Mesendoderm (in vitro differentiated cells): Measurements from ENCODE around the gene STRA6.

ENCODE experiments used
- DNase-seq: peaks from one replicate; pipeline ENCODE4 v3.0.0; 2013
- H2AK5ac ChIP-seq: 2 replicates; pipeline ENCODE4 v1.6.1; 2013; ENCODE audit warnings: low read length, inconsistent platforms
- H2BK120ac ChIP-seq: 2 replicates; pipeline ENCODE4 v1.6.1; 2013; ENCODE audit warnings: low read depth, mild to moderate bottlenecking, low read length, moderate library complexity, mixed read lengths
- H2BK15ac ChIP-seq: replicated peaks from 2 replicates; pipeline ENCODE4 v1.6.1; 2013; ENCODE audit warnings: low read depth, mild to moderate bottlenecking, moderate library complexity
- H2BK5ac ChIP-seq: 2 replicates; pipeline ENCODE4 v1.6.1; 2013; ENCODE audit warnings: low read length, inconsistent platforms
- H3K18ac ChIP-seq: 2 replicates; pipeline ENCODE4 v1.6.1; 2013; ENCODE audit warnings: mild to moderate bottlenecking, low read length, mixed read lengths
- H3K23ac ChIP-seq: one replicate; pipeline ENCODE4 v1.6.1; 2013; ENCODE audit warnings: low read length
- H3K27ac ChIP-seq: 2 replicates; pipeline ENCODE4 v1.5.1; 2013; ENCODE audit warnings: low read depth, mild to moderate bottlenecking, inconsistent platforms, low read length, moderate library complexity
- H3K27me3 ChIP-seq: 2 replicates; pipeline ENCODE4 v1.6.1; 2013; ENCODE audit warnings: low read length, control low read depth, mild to moderate bottlenecking, inconsistent platforms; ENCODE audit not compliant: insufficient read depth, poor library complexity
- H3K36me3 ChIP-seq: 2 replicates; pipeline ENCODE4 v1.6.1; 2013; ENCODE audit warnings: low read length, inconsistent platforms; ENCODE audit not compliant: control insufficient read depth, insufficient read depth
- H3K4ac ChIP-seq: one replicate; pipeline ENCODE4 v1.6.1; 2013; ENCODE audit warnings: low read depth, mild to moderate bottlenecking, low read length, moderate library complexity
- H3K4me1 ChIP-seq: 2 replicates; pipeline ENCODE4 v1.6.1; 2013; ENCODE audit warnings: low read depth, low read length, inconsistent platforms; ENCODE audit not compliant: control insufficient read depth
- H3K4me2 ChIP-seq: 2 replicates; pipeline ENCODE4 v1.6.1; 2013; ENCODE audit warnings: low read length
- H3K4me3 ChIP-seq: 2 replicates; pipeline ENCODE4 v1.5.1; 2013; ENCODE audit warnings: mild to moderate bottlenecking, low read length
- H3K56ac ChIP-seq: one replicate; pipeline ENCODE4 v1.6.1; 2013; ENCODE audit warnings: low read length
- H3K79me1 ChIP-seq: 2 replicates; pipeline ENCODE4 v1.6.1; 2013; ENCODE audit warnings: low read length, inconsistent platforms
- H3K79me2 ChIP-seq: 2 replicates; pipeline ENCODE4 v1.6.1; 2013; ENCODE audit warnings: mild to moderate bottlenecking, low read length; ENCODE audit not compliant: control insufficient read depth, insufficient read depth
- H3K9ac ChIP-seq: 2 replicates; pipeline ENCODE4 v1.6.1; 2013; ENCODE audit warnings: low read length, inconsistent platforms
- H4K5ac ChIP-seq: one replicate; pipeline ENCODE4 v1.6.1; 2013; ENCODE audit warnings: low read length
- H4K8ac ChIP-seq: one replicate; pipeline ENCODE4 v1.6.1; 2013; ENCODE audit warnings: low read depth, mild to moderate bottlenecking, control low read depth, low read length, moderate library complexity
- WGBS: extraction: QIAGEN DNeasy Blood & Tissue Kit; methylation state at CpG from one replicate; pipeline ENCODE4 v1.1.7; 2013; ENCODE audit warnings: low lambda C conversion rate, missing lambda C conversion rate; ENCODE audit not compliant: insufficient coverage; ENCODE audit errors: extremely low coverage; 5-methylcytosine and 5-hydroxymethylcytosine counted together

Gene STRA6

GRCh38 chr15:74207652-74208440 lies 5.3 kb upstream of the STRA6 start:
- Histone ChIP-seq H2BK15ac (no peak overlapping the region), H3K36me3 (no peaks in the 10 kb centered on the region), H2BK5ac (peak overlapping the region; percentile 7), H2BK120ac (no peak overlapping the region), H3K18ac (peak overlapping the region; percentile 77), H3K4me2 (no peak overlapping the region), H4K8ac (no peak overlapping the region), H3K4me1 (peaks cover 31% of the 10 kb centered on the region), H2AK5ac (peak overlapping the region; percentile 28), H3K4ac (no peak overlapping the region), H3K56ac (peak overlapping the region; percentile 75), H4K5ac (no peak overlapping the region), H3K27me3 (no peaks in the 10 kb centered on the region), H3K9ac (peak overlapping the region; percentile 35), H3K4me3 (no peak overlapping the region), H3K79me2 (no peaks in the 10 kb centered on the region), H3K79me1 (no peaks in the 10 kb centered on the region), H3K23ac (no peak overlapping the region), H3K27ac (no peak overlapping the region)
- no peak for DNase-seq
- WGBS = no CpG with 5 or more reads among the region's 16 CpGs

GRCh38 chr15:74206801-74207281 lies 4.3 kb upstream of the STRA6 start:
- no peaks in the 10 kb centered on the region for H3K79me1 ChIP-seq
- H2BK120ac ChIP-seq = no peak overlapping the region
- no peak overlapping the region for H3K4me2 ChIP-seq
- no peak overlapping the region for H2BK15ac ChIP-seq
- no peak overlapping the region for H3K18ac ChIP-seq
- no peak for DNase-seq
- H3K56ac ChIP-seq = no peak overlapping the region
- no peaks in the 10 kb centered on the region for H3K27me3 ChIP-seq
- no peak overlapping the region for H3K4ac ChIP-seq
- H2BK5ac ChIP-seq = no peak overlapping the region
- H3K9ac ChIP-seq = no peak overlapping the region
- H4K8ac ChIP-seq = no peak overlapping the region
- no peak overlapping the region for H3K27ac ChIP-seq
- H3K36me3 ChIP-seq = no peaks in the 10 kb centered on the region
- no peak overlapping the region for H2AK5ac ChIP-seq
- no peaks in the 10 kb centered on the region for H3K79me2 ChIP-seq
- no peak overlapping the region for H3K23ac ChIP-seq
- no peak overlapping the region for H3K4me3 ChIP-seq
- WGBS = no CpG with 5 or more reads among the region's 6 CpGs
- no peak overlapping the region for H4K5ac ChIP-seq
- H3K4me1 ChIP-seq = peaks cover 29% of the 10 kb centered on the region

- H3K56ac ChIP-seq = no peak overlapping the region
- no peak overlapping the region for H4K5ac ChIP-seq
- H4K8ac ChIP-seq = no peak overlapping the region
- no peak overlapping the region for H3K9ac ChIP-seq
- H3K18ac ChIP-seq = no peak overlapping the region
- no peaks in the 10 kb centered on the region for H3K79me2 ChIP-seq
- no peak for DNase-seq
- no peak overlapping the region for H3K27ac ChIP-seq
- peak overlapping the region; percentile 4 for H3K23ac ChIP-seq
- H3K4me1 ChIP-seq = peaks cover 30% of the 10 kb centered on the region
- no peak overlapping the region for H3K4ac ChIP-seq
- H3K4me2 ChIP-seq = no peak overlapping the region
- H2BK120ac ChIP-seq = no peak overlapping the region
- H2BK5ac ChIP-seq = no peak overlapping the region
- H3K4me3 ChIP-seq = no peak overlapping the region
- no peaks in the 10 kb centered on the region for H3K27me3 ChIP-seq
- no CpG with 5 or more reads among the region's 4 CpGs for WGBS
- no peaks in the 10 kb centered on the region for H3K79me1 ChIP-seq
- no peak overlapping the region for H2AK5ac ChIP-seq
- no peaks in the 10 kb centered on the region for H3K36me3 ChIP-seq
- H2BK15ac ChIP-seq = no peak overlapping the region
These were observed 3.0 kb upstream of the STRA6 start for GRCh38 chr15:74205582-74205947.

GRCh38 chr15:74203914-74204431 lies 1.4 kb upstream of the STRA6 start:
- Histone ChIP-seq H3K4me2 (peak overlapping the region; percentile 28), H3K27ac (peak overlapping the region; percentile 72), H4K5ac (no peak overlapping the region), H4K8ac (no peak overlapping the region), H3K79me2 (no peaks in the 10 kb centered on the region), H2AK5ac (peak overlapping the region; percentile 78), H3K79me1 (no peaks in the 10 kb centered on the region), H3K56ac (peak overlapping the region; percentile 87), H3K23ac (no peak overlapping the region), H3K18ac (peak overlapping the region; percentile 22), H3K4me1 (peaks cover 18% of the 10 kb centered on the region), H3K36me3 (no peaks in the 10 kb centered on the region), H2BK15ac (no peak overlapping the region), H3K4ac (no peak overlapping the region), H2BK120ac (peak overlapping the region; percentile 18), H2BK5ac (peak overlapping the region; percentile 59), H3K4me3 (no peak overlapping the region), H3K9ac (peak overlapping the region; percentile 71), H3K27me3 (no peaks in the 10 kb centered on the region)
- WGBS = no CpG with 5 or more reads among the region's 10 CpGs
- peak; percentile 88 for DNase-seq

GRCh38 chr15:74201710-74202420 lies 722 bp downstream of the STRA6 start:
- no peak overlapping the region for H4K8ac ChIP-seq
- no peak overlapping the region for H2BK15ac ChIP-seq
- no CpG with 5 or more reads among the region's 7 CpGs for WGBS
- H3K79me2 ChIP-seq = no peaks in the 10 kb centered on the region
- no peaks in the 10 kb centered on the region for H3K36me3 ChIP-seq
- no peak overlapping the region for H3K4me3 ChIP-seq
- no peak overlapping the region for H2BK5ac ChIP-seq
- H3K4me2 ChIP-seq = peak overlapping the region; percentile 65
- peak overlapping the region; percentile 84 for H3K56ac ChIP-seq
- H3K27ac ChIP-seq = peak overlapping the region; percentile 46
- H2BK120ac ChIP-seq = no peak overlapping the region
- no peak for DNase-seq
- H3K23ac ChIP-seq = no peak overlapping the region
- H3K4ac ChIP-seq = no peak overlapping the region
- H3K79me1 ChIP-seq = no peaks in the 10 kb centered on the region
- peaks cover 13% of the 10 kb centered on the region for H3K4me1 ChIP-seq
- H3K18ac ChIP-seq = no peak overlapping the region
- H2AK5ac ChIP-seq = peak overlapping the region; percentile 7
- H3K27me3 ChIP-seq = no peaks in the 10 kb centered on the region
- H4K5ac ChIP-seq = no peak overlapping the region
- peak overlapping the region; percentile 50 for H3K9ac ChIP-seq
